IMR-90 (cell line): ENCODE results near the gene ATP10D. TPM values are rescaled to one million over a fixed set of nuclear protein-coding genes. Genes with fewer than 3 reads are reported as not detected.

Source experiments
- ATAC-seq: fragments of 200-7000 bp; cut with Tn5 transposase; 2 replicates; pipeline ENCODE4 v1.9.1; 2020; ENCODE audit warnings: low read depth, mild to moderate bottlenecking, moderate library complexity
- BruUV-seq: library from RNA; stranded (reverse); fragments of 400-500 nt; replicated peaks from 2 replicates; lab custom pipeline; 2021; lab: Mats Ljungman, UMichigan
- CTCF ChIA-PET: fragments of 300-600 bp; formaldehyde crosslinking; extraction: SDS; loops from one replicate; lab custom pipeline; 2021; ENCODE audit warnings: antibody characterized with exemption; lab: Yijun Ruan, JAX
- POLR2A ChIA-PET: fragments of 300-600 bp; sonication (Branson Sonifier 250); formaldehyde crosslinking; loops from one replicate; lab custom pipeline; 2022; ENCODE audit warnings: antibody characterized with exemption; ENCODE audit not compliant: unreplicated experiment; lab: Charles Lee
- DNase-seq: peaks from one replicate; pipeline ENCODE4 v3.0.0; 2013
- H2AFZ ChIP-seq: replicated peaks from 2 replicates; pipeline ENCODE3; 2013; ENCODE audit warnings: low read length, mild to moderate bottlenecking; ENCODE audit not compliant: poor library complexity
- H2AK5ac ChIP-seq: 2 replicates; pipeline ENCODE4 v1.6.1; 2013; ENCODE audit warnings: low read depth, low read length, inconsistent platforms
- H2AK9ac ChIP-seq: replicated peaks from 2 replicates; pipeline ENCODE3; 2013; ENCODE audit warnings: mild to moderate bottlenecking, low read depth, low read length, moderate library complexity; ENCODE audit not compliant: poor library complexity
- H2BK120ac ChIP-seq: 2 replicates; pipeline ENCODE4 v1.6.1; 2013; ENCODE audit warnings: low read depth, low read length, inconsistent platforms
- H2BK15ac ChIP-seq: 3 replicates; pipeline ENCODE4 v1.6.1; 2013; ENCODE audit warnings: low read depth, low read length, inconsistent platforms
- H2BK20ac ChIP-seq: 2 replicates; pipeline ENCODE4 v1.6.1; 2013; ENCODE audit warnings: low read depth, mild to moderate bottlenecking, inconsistent platforms, low read length, moderate library complexity
- H2BK5ac ChIP-seq: 2 replicates; pipeline ENCODE4 v1.6.1; 2013; ENCODE audit warnings: mild to moderate bottlenecking, low read depth, low read length, inconsistent platforms; ENCODE audit not compliant: poor library complexity, severe bottlenecking
- H3K14ac ChIP-seq: replicated peaks from 2 replicates; pipeline ENCODE4 v1.6.1; 2013; ENCODE audit warnings: low read depth, low read length, inconsistent platforms
- H3K18ac ChIP-seq: 2 replicates; pipeline ENCODE4 v1.6.1; 2013; ENCODE audit warnings: low read depth, low read length, control low read depth
- H3K23ac ChIP-seq: 2 replicates; pipeline ENCODE4 v1.6.1; 2013; ENCODE audit warnings: low read depth, low read length, inconsistent platforms
- H3K27ac ChIP-seq: 2 replicates; pipeline ENCODE4 v1.5.1; 2013; ENCODE audit warnings: mild to moderate bottlenecking, control low read depth, low read length; ENCODE audit not compliant: insufficient read depth
- H3K27me3 ChIP-seq: 2 replicates; pipeline ENCODE4 v1.6.1; 2013; ENCODE audit warnings: low read length; ENCODE audit not compliant: control insufficient read depth, insufficient read depth
- H3K36me3 ChIP-seq: 2 replicates; pipeline ENCODE4 v1.6.1; 2013; ENCODE audit warnings: low read length, mixed read lengths; ENCODE audit not compliant: control insufficient read depth, insufficient read depth
- H3K4ac ChIP-seq: 2 replicates; pipeline ENCODE4 v1.6.1; 2013; ENCODE audit warnings: low read depth, low read length, inconsistent platforms
- H3K4me1 ChIP-seq: 2 replicates; pipeline ENCODE4 v1.6.1; 2013; ENCODE audit warnings: low read length, mixed read lengths; ENCODE audit not compliant: control insufficient read depth, insufficient read depth
- H3K4me2 ChIP-seq: 2 replicates; pipeline ENCODE4 v1.6.1; 2013; ENCODE audit warnings: low read depth, mild to moderate bottlenecking, control low read depth, low read length, moderate library complexity
- H3K4me3 ChIP-seq: 2 replicates; pipeline ENCODE4 v1.5.1; 2013; ENCODE audit warnings: low read depth, mild to moderate bottlenecking, control low read depth, low read length, moderate library complexity; ENCODE audit not compliant: insufficient read depth
- H3K56ac ChIP-seq: 2 replicates; pipeline ENCODE4 v1.6.1; 2013; ENCODE audit warnings: low read length, inconsistent platforms; ENCODE audit not compliant: insufficient read depth; ENCODE audit errors: extremely low read depth
- H3K79me1 ChIP-seq, 2 experiments: 2 replicates each; pipeline ENCODE4 v1.6.1; 2013; ENCODE audit warnings: low read length in 2 of 2, inconsistent platforms in 1 of 2, low read depth in 1 of 2
- H3K9ac ChIP-seq: 2 replicates; pipeline ENCODE4 v1.6.1; 2013; ENCODE audit warnings: low read depth, low read length, control low read depth
- H3K9me1 ChIP-seq: 2 replicates; pipeline ENCODE4 v1.6.1; 2013; ENCODE audit warnings: low read length, inconsistent platforms; ENCODE audit not compliant: insufficient read depth
- H3K9me3 ChIP-seq: 2 replicates; pipeline ENCODE4 v1.6.1; 2013; ENCODE audit warnings: low read length; ENCODE audit not compliant: control insufficient read depth, insufficient read depth
- H4K20me1 ChIP-seq: 2 replicates; pipeline ENCODE4 v1.6.1; 2013; ENCODE audit warnings: low read length, inconsistent platforms; ENCODE audit not compliant: insufficient read depth
- H4K5ac ChIP-seq: 2 replicates; pipeline ENCODE4 v1.6.1; 2013; ENCODE audit warnings: mild to moderate bottlenecking, low read depth, low read length, control low read depth
- H4K8ac ChIP-seq, 2 experiments: 2 replicates each; pipeline ENCODE4 v1.6.1; 2013; ENCODE audit warnings: low read depth in 2 of 2, low read length in 2 of 2, control low read depth in 1 of 2, inconsistent platforms in 1 of 2
- H4K91ac ChIP-seq: 2 replicates; pipeline ENCODE4 v1.6.1; 2013; ENCODE audit warnings: low read depth, low read length, inconsistent platforms; ENCODE audit not compliant: insufficient read depth
- CEBPB ChIP-seq: IDR thresholded peaks from 2 replicates; pipeline ENCODE4 v1.6.1; 2012; ENCODE audit warnings: low read depth, low read length, improper control_type of control experiment
- FOS ChIP-seq: fragments of 150-350 bp; IDR thresholded peaks from 2 replicates; pipeline ENCODE4 v1.6.1; 2016; ENCODE audit warnings: low read depth, low read length
- WGBS, 2 experiments: methylation state at CpG; one replicate each; pipeline versions ENCODE4 v1.1.5 to v1.1.7; 2013; ENCODE audit warnings: missing lambda C conversion rate in 2 of 2; ENCODE audit not compliant: insufficient read length in 1 of 2; ENCODE audit errors: extremely low coverage in 2 of 2; 5-methylcytosine and 5-hydroxymethylcytosine counted together
- dilution Hi-C: fragments of 300-500 bp; cut with HindIII; formaldehyde crosslinking; loops from one replicate; pipeline ENCODE4 v1.14.3; 2018; ENCODE audit warnings: low sequenced_read_pairs; ENCODE audit not compliant: unreplicated experiment
- in situ Hi-C: fragments of 300-500 bp; cut with MboI; formaldehyde crosslinking; loops from 3 replicates; pipeline ENCODE4 v1.14.3; 2019; ENCODE audit warnings: low sequenced_read_pairs, inconsistent platforms, mixed read lengths
- intact Hi-C: fragments of 100-400 bp; cut with micrococcal nuclease; formaldehyde crosslinking; loops from 2 replicates; pipeline ENCODE4 v1.10.0; 2022
- polyA plus RNA-seq, 3 experiments: library from polyadenylated mRNA; depleted of rRNA; stranded (reverse); fragments of >200 nt; gene quantifications; 2 replicates each; pipeline ENCODE4 v1.2.3, GENCODE V29; 2012; ENCODE audit warnings: low replicate concordance in 1 of 3
- total RNA-seq: library from RNA; depleted of rRNA; stranded (reverse); fragments of >200 nt; gene quantifications from 2 replicates; pipeline ENCODE4 v1.2.3, GENCODE V29; 2012

ATP10D gene
- total and polyA plus RNA-seq, 2 of the 4 experiments (the other 2 are of a cell fraction) = 28.9 to 135 TPM

GRCh38 chr4:47485768-47486167 is 693 bp downstream of the ATP10D start:
- intact Hi-C loops = loop anchor here (1.0 to 5.0 kb wide), 2 partner anchors 47 to 79 kb away; no protein-coding TSS in a partner anchor
- Histone ChIP-seq H3K56ac (peak overlapping the region; percentile 92), H2AK5ac (peak overlapping the region; percentile 64; the same call in 1 of the 2 replicates), H3K36me3 (no peaks in the 10 kb centered on the region), H3K9ac (peak overlapping the region; percentile 92), H2AK9ac (peak overlapping the region; percentile 18), H2BK5ac (peak overlapping the region; percentile 88), H3K27ac (peak overlapping the region; percentile 87), H3K79me1 (peaks cover 9 to 22% of the 10 kb centered on the region in 2 experiments; a peak in 3 of 4 replicates), H3K4me3 (peak overlapping the region; percentile 71), H3K9me1 (0 out of 2 replicates have a peak, but pooled peaks cover 4% of the 10 kb centered on the region), H3K4ac (peak overlapping the region; percentile 74), H3K14ac (peak overlapping the region; percentile 75), H3K4me2 (peak overlapping the region; percentile 94), H3K9me3 (peaks cover 2% of the 10 kb centered on the region; the same call in 1 of the 2 replicates), H2BK120ac (peak overlapping the region; percentile 79), H3K18ac (peak overlapping the region; percentile 64), H2BK15ac (peak overlapping the region; percentile 56; the same call in 2 of the 3 replicates), H3K23ac (peak overlapping the region; percentile 89), H4K20me1 (no peaks in the 10 kb centered on the region), H2AFZ (peak overlapping the region; percentile 52), H3K4me1 (peaks cover 5% of the 10 kb centered on the region), H3K27me3 (no peaks in the 10 kb centered on the region), H4K5ac (peak overlapping the region; percentile 19; the same call in 1 of the 2 replicates), H2BK20ac (peak overlapping the region; percentile 41; the same call in 1 of the 2 replicates), H4K8ac (peak overlapping the region; percentile 54 to 68; a peak in 2 of 4 replicates), H4K91ac (peak overlapping the region; percentile 59)
- ChIA-PET POLR2A (no interaction called here), CTCF (interaction anchor here (0.8 kb wide), 1 partner anchor 29 kb away, joined by 3 read pairs; no protein-coding TSS in a partner anchor)
- in situ Hi-C loops = no loop called here
- ATAC-seq = no peak
- WGBS, 2 experiments = no CpG with 5 or more reads among the region's 14 CpGs
- no peak for DNase-seq
- TF ChIP-seq CEBPB = peak; percentile 36; the same call in 1 of the 2 replicates
- TF ChIP-seq FOS = no peak
- no TSS peak for BruUV-seq
- dilution Hi-C loops = no loop called here
